HG03565 (cell line): Measurements from ENCODE around the gene H2AZ1.
"Not testable (repeated sequence)": the region's sequence is repeated elsewhere in the genome, so short reads cannot be mapped to it uniquely, and the experiment has no call there.

Experiments used
- ATAC-seq: cut with Tn5 transposase; IDR thresholded peaks from one replicate; pipeline ENCODE4 v1.9.1; 2021; ENCODE audit warnings: mild to moderate bottlenecking, moderate library complexity; ENCODE audit not compliant: unreplicated experiment

Gene H2AZ1

DNA sequence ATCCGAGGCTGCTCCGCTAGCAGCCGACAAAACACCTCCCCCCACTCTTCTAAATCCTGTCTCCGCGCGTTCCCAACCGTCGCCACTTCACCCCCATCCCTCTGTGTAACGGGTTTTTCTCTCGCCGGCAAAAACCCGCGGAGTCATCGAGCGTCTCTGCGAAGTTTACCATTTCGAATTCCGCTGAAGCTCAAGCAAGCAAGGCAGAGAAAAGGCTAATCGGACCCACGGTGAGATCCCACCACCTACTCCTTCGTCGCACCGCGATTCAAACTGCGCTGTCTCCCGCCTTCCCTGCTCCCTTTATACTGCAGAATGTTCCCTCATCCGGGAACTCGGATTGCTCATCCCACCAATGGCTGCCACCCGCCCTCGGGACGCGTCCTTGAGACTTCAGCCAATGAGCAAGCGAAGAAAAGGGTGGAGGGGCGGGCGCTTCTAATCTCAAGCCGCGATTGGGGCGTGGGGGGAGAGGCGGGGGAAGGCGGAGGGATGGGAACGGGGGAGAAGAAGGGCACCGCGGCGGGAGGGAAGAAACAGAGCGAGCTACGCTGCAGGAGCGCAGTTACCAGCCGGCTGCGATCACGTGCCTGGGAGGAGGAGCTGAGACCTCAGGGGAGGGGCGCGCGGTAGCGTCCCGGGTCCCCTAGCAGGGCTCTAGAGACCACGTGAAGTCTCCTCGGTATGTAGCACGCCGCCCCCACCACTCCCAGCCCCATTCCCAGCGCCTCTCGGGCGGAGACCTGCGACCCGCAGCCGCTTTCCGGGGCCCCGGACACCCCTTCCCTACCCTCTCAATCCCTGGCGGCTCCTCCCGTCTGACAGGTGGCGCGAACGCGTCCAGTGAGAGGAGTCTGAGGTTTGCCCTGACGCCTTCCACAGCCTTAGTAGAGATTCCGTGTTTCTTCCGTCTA, at the start of gene H2AZ1:
Gene H2AZ1 (minus strand): TSS at position 277 of the 914 bp plus-strand sequence. CDS start 105 bp downstream, at position 172.
- ATAC-seq = peak; percentile 54

- peak; percentile 65 for ATAC-seq
Observed at GRCh38 chr4:99998062-99998867, 48.2 kb upstream of the H2AZ1 start.

GRCh38 chr4:99991741-99992140, 41.7 kb upstream of the H2AZ1 start:
- ATAC-seq = no peak

- ATAC-seq = no peak
Observed at GRCh38 chr4:99987681-99988080, 37.6 kb upstream of the H2AZ1 start.

- peak; percentile 63 for ATAC-seq
Observed at GRCh38 chr4:99986792-99987191, 36.7 kb upstream of the H2AZ1 start.

DNA sequence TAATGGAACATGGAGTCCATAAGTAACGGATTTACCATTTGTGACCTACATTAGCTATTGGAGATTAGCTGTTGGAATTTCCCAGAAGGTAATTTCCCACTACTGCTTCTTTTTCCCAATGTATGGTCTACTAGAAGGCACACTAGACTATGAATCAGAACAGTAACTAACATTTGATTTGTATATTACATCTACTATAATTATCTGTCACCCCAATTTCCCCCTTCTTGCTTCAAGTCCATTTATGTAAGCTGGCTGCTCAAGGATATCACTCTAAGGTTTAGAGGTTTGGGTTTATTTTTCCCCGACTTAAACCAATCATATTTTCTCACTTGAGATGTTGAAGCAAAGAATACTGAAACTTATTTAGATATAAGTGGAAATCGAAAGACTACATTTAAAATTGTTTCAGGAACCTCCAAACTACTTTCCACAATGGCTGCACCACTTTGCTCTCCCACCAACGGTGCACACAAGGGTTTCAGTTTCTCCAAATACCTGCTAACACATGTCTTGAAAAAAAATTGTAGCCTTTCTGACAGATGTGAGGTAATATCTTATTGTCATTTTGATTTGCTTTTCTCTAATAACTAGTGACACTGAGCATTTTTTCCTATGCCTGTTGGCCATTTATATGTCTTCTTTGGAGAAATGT, 33.3 kb upstream of the H2AZ1 start:
- ATAC-seq = peak; percentile 33

DNA sequence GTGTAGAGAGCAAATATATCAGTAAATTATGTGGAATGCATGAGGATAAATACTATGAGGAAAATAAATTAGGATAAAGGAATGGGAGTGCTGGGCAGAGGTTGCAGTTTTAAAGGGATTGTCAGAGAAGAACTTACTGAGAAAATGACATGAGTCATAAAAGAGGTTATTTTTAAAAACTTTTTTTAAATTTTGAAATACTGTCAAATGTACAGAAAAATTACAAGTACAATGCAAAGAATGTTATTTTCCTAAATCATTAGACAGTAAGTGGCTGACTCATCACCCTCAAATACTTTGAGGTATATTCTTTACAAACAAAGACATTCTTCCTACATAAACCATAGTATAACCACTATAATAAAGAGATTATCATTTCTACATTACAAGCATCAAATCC, 29.8 kb upstream of the H2AZ1 start:
- no peak for ATAC-seq

DNA sequence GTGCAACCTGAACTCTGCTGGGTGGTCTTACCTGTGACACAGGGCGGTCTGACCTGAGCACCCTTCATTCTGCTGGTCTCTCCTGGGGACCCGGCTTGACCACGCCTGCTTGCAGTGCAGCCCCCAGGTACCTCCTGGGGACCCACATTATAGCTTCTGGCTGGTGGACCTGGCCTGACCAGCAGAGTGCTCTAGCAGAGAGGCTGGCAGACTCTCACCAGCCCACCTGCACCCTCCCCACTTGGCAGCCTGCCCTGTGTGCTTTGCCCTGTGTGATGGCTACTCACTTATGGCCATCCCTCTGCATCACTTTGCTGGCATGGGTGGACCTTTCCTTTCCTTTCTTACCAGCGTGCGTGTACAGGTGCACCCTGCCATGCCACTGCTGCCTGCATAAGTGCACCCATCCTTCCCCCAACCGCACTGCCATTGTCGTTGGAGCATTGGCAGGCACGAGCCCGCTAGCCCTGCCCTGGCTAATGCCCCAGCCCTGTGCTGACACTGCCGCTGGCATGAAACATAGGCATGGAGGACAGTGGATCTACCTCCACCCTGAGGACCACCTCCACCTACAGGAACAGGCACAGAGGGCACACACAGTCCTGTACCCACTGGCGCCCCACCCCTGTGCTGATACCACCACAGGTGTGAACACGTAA, 21.5 kb upstream of the H2AZ1 start:
- no peak for ATAC-seq

DNA sequence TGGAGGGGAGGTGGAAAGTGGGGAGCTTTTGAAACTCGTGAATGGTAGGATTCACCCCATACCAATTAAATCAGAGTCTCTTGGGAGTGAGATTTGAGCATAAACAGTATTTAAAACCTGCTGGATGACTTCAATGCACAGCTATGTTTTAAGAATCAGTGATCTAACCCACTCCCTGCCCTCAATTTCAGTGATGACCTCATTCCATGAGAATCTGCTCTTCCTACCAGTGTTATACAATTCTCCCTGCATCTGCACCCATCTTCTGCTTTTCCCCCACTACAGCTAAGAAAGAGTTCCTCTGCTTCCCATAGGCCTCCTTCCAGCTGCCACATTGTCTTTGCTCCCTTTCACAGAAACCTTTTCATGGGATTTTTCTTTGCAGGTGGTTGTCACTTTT, 18.3 kb upstream of the H2AZ1 start:
- ATAC-seq = no peak

DNA sequence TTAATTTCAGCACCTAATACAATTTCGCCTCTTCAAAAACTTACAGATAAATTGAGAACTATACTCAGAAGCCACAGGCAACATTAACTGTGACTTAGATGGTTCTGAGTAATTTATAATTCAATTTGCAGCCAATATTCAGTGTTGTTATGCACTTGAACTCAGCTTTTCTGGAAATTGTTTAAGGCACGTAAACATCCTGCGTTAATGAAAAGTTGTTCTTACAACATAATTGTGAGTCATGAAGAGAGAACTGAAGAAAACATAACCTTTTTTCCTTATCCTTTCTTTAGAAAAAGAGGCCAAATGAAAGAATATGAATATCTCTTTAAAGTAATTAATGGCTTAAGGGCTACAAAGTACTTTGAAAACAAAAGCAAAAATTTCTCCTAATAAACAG, 16.6 kb upstream of the H2AZ1 start:
- ATAC-seq = no peak

DNA sequence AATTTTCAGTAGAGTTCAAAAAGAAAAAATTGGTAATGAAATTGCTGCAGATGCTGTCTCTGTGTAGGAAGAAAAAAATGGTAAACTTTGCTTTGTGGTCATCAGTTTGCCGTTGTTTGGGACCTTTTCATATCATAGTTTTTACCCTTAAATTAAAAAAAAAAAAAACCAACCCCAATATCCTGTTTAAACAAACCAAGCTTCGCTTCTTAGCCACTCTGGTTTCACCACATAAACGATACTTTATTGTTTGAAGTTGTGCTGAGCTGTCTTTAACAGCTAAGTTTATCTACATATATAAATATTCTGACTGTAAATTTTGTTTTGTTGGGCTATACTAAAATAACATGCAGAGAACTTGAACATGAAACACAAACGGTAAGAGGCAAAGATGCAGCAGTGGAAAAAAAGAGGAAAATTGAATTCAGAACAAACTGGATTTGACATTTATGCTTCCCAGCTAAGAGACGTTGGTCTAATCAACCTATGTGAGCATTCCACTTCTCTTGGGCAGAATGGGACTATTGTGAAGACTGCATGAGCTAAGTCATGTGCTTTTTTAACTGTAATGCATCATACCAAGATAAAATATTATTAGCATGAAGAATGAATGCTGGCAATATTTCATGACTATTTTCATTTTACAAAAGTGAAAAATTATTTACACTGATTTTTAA, 15.7 kb upstream of the H2AZ1 start:
- ATAC-seq = no peak

- no peak for ATAC-seq
Observed at GRCh38 chr4:99965173-99965572, 15.1 kb upstream of the H2AZ1 start.

- no peak for ATAC-seq
Observed at GRCh38 chr4:99961711-99962110, 11.6 kb upstream of the H2AZ1 start.

GRCh38 chr4:99960648-99961047, 10.6 kb upstream of the H2AZ1 start:
- no peak for ATAC-seq

DNA sequence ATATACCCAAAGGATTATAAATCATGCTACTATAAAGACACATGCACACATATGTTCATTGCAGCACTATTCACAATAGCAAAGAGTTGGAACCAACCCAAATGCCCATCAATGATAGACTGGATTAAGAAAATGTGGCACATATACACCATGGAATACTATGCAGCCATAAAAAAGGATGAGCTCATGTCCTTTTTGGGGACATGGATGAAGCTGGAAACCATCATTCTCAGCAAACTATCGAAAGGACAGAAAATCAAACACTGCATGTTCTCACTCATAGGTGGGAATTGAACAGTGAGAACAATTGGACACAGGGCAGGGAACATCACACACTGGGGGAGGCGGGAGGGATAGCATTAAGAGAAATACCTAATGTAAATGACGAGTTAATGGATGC, 8.1 kb upstream of the H2AZ1 start:
- ATAC-seq = not testable (repeated sequence)

DNA sequence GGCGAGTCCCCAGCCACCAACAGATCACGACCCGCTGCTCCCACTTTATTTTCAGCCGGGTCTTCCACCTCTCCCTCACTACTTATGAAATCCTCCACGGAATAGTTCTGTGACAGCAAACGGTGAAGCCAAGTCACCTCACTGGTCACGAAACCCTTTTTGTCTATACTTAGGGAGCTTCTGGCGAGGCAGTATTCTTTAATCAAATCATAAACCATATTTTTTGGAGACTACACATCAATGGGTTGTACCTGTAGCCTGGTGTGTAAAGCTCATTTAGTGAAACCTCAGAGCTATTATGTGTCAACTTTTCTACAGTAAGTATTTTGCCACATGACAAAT, 809 bp upstream of the H2AZ1 start:
- no peak for ATAC-seq

DNA sequence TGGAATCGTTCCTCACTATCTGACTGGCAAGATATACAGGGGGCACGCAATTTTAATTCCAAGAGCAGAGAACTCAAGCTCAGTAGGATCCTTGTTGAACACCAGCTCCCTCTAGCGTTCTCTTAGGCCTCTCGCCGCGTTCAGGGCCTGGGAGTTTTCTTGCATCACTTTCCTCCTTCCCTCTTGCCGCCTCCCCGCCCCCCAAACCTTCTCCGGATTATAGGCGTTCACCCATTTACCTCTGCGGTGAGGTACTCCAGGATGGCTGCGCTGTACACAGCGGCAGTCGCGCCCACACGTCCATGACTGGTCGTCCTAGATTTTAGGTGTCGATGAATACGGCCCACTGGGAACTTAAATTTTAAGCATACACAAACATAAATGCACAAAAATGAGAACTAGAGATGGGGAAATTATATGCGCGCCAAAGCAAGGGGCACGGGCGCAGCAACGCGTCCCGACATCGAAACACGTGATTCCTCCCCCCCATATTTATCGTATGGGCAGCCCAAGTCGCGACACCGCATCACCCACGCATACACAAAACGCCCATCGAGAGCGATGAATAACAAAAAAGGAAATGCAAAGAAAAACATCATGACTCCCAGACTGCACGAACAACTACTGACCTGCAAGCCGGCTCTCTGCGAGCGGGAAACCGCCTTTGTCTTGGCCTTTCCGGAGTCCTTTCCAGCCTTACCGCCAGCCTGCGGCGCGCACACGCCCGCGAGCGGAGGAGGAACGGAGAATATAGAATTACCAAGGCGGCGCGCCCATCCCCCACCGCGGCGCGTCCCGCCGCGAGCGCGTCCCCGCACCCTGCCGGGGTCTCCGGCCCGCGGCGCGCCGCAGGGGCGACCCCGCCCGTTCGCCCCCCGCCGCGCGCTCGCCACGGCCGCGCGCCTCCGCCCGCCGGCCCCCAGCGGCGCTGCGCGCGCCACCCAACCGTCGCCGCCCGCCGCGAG, 759 bp downstream of the H2AZ1 start:
- ATAC-seq = peak; percentile 15

- no peak for ATAC-seq
Observed at GRCh38 chr4:99947608-99948007, 2.5 kb downstream of the H2AZ1 start.

- no peak for ATAC-seq
Observed at GRCh38 chr4:99947190-99947578, 2.9 kb downstream of the H2AZ1 start.
